ENCODE data around the gene CAPSL. TPM values are rescaled to one million over a fixed set of nuclear protein-coding genes. Genes with fewer than 3 reads are reported as not detected.
A peak's percentile ranks its signal among the peaks of the same experiment; 100 is the strongest.

The CAPSL gene
- polyA plus RNA-seq, 1 donor from 2014 or later, result not detected

GRCh38 chr5:35924122-35924949, 14.1 kb downstream of the CAPSL start:
- no peaks in the 10 kb centered on the region for H3K36me3 Mint-ChIP-seq
- peaks cover 0 to 5% (median 4%) of the 10 kb centered on the region in 3 donors for H3K9me3 Mint-ChIP-seq
- no peak overlapping the region for H3K27ac Mint-ChIP-seq
- H3K27me3 Mint-ChIP-seq, result peaks cover 8% of the 10 kb centered on the region
- H3K4me3 Mint-ChIP-seq, result peak overlapping the region in 1 of 4 donors; percentile 74
- H3K4me1 Mint-ChIP-seq, result peaks cover 0 to 1% (median 0%) of the 10 kb centered on the region in 3 donors

- Mint-ChIP-seq H3K4me3 (no peak overlapping the region), H3K36me3 (no peaks in the 10 kb centered on the region), H3K4me1 (peaks cover 0 to 1% (median 0%) of the 10 kb centered on the region in 3 donors), H3K27me3 (peaks cover 8% of the 10 kb centered on the region), H3K27ac (no peak overlapping the region), H3K9me3 (peaks cover 2 to 12% (median 11%) of the 10 kb centered on the region in 3 donors)
Measured at GRCh38 chr5:35922468-35922867, 16.0 kb downstream of the CAPSL start.

GRCh38 chr5:35921930-35922329, 16.5 kb downstream of the CAPSL start:
- Mint-ChIP-seq H3K9me3 (peaks cover 2 to 12% (median 11%) of the 10 kb centered on the region in 3 donors), H3K36me3 (no peaks in the 10 kb centered on the region), H3K4me3 (no peak overlapping the region), H3K4me1 (peaks cover 0 to 1% (median 0%) of the 10 kb centered on the region in 3 donors), H3K27me3 (peaks cover 8% of the 10 kb centered on the region), H3K27ac (no peak overlapping the region)

GRCh38 chr5:35920890-35921289, 17.5 kb downstream of the CAPSL start:
- Mint-ChIP-seq H3K27ac (no peak overlapping the region), H3K4me3 (no peak overlapping the region), H3K4me1 (no peaks in the 10 kb centered on the region), H3K36me3 (no peaks in the 10 kb centered on the region), H3K27me3 (peaks cover 8% of the 10 kb centered on the region), H3K9me3 (peaks cover 2 to 14% (median 11%) of the 10 kb centered on the region in 3 donors)

- Mint-ChIP-seq H3K4me3 (peak overlapping the region in 1 of 4 donors; percentile 3), H3K27ac (peak overlapping the region in 2 of 3 donors; percentile 4 to 25), H3K4me1 (no peaks in the 10 kb centered on the region), H3K36me3 (no peaks in the 10 kb centered on the region), H3K27me3 (peaks cover 4% of the 10 kb centered on the region), H3K9me3 (peaks cover 2 to 23% (median 11%) of the 10 kb centered on the region in 3 donors)
Measured at GRCh38 chr5:35919191-35919590, 19.2 kb downstream of the CAPSL start.

- H3K4me3 Mint-ChIP-seq, result no peak overlapping the region
- H3K27me3 Mint-ChIP-seq, result no peaks in the 10 kb centered on the region
Measured at GRCh38 chr5:35908814-35909213, 29.6 kb downstream of the CAPSL start.

GRCh38 chr5:35908228-35908627, 30.2 kb downstream of the CAPSL start:
- Mint-ChIP-seq H3K27me3 (no peaks in the 10 kb centered on the region), H3K36me3 (peaks cover 2% of the 10 kb centered on the region), H3K9me3 (peaks cover 0 to 7% (median 4%) of the 10 kb centered on the region in 3 donors), H3K27ac (no peak overlapping the region), H3K4me3 (no peak overlapping the region), H3K4me1 (no peaks in the 10 kb centered on the region)

More at GRCh38 chr5:35908814-35909213, 29.6 kb downstream of the CAPSL start:
- H3K4me1 Mint-ChIP-seq, result no peaks in the 10 kb centered on the region
- no peak overlapping the region for H3K27ac Mint-ChIP-seq
- H3K36me3 Mint-ChIP-seq, result peaks cover 2% of the 10 kb centered on the region
- peaks cover 0 to 7% (median 4%) of the 10 kb centered on the region in 3 donors for H3K9me3 Mint-ChIP-seq

GRCh38 chr5:35904443-35905132, 33.8 kb downstream of the CAPSL start:
- no peaks in the 10 kb centered on the region for H3K36me3 Mint-ChIP-seq
- peaks cover 0 to 7% (median 0%) of the 10 kb centered on the region in 3 donors for H3K9me3 Mint-ChIP-seq
- peak overlapping the region in 1 of 4 donors; percentile 7 for H3K4me3 Mint-ChIP-seq
- peak overlapping the region in 1 of 3 donors; percentile 80 for H3K27ac Mint-ChIP-seq
- no peaks in the 10 kb centered on the region for H3K4me1 Mint-ChIP-seq
- H3K27me3 Mint-ChIP-seq, result no peaks in the 10 kb centered on the region

- Mint-ChIP-seq H3K36me3 (no peaks in the 10 kb centered on the region), H3K27ac (no peak overlapping the region), H3K27me3 (no peaks in the 10 kb centered on the region), H3K4me3 (peak overlapping the region in 1 of 4 donors; percentile 63), H3K9me3 (peaks cover 0 to 7% (median 0%) of the 10 kb centered on the region in 3 donors), H3K4me1 (no peaks in the 10 kb centered on the region)
Measured at GRCh38 chr5:35903631-35904203, 34.7 kb downstream of the CAPSL start.

GRCh38 chr5:35902046-35902672, 36.3 kb downstream of the CAPSL start:
- H3K27ac Mint-ChIP-seq, result no peak overlapping the region
- H3K4me3 Mint-ChIP-seq, result no peak overlapping the region
- no peaks in the 10 kb centered on the region for H3K4me1 Mint-ChIP-seq
- peaks cover 0 to 7% (median 0%) of the 10 kb centered on the region in 3 donors for H3K9me3 Mint-ChIP-seq
- H3K36me3 Mint-ChIP-seq, result no peaks in the 10 kb centered on the region
- no peaks in the 10 kb centered on the region for H3K27me3 Mint-ChIP-seq

GRCh38 chr5:35900972-35901695, 37.3 kb downstream of the CAPSL start:
- Mint-ChIP-seq H3K9me3 (peaks cover 0 to 7% (median 0%) of the 10 kb centered on the region in 3 donors), H3K27me3 (no peaks in the 10 kb centered on the region), H3K27ac (peak overlapping the region in 1 of 3 donors; percentile 74), H3K4me1 (no peaks in the 10 kb centered on the region), H3K4me3 (no peak overlapping the region), H3K36me3 (no peaks in the 10 kb centered on the region)

- H3K27me3 Mint-ChIP-seq, result no peaks in the 10 kb centered on the region
- peaks cover 0 to 7% (median 0%) of the 10 kb centered on the region in 3 donors for H3K9me3 Mint-ChIP-seq
- H3K36me3 Mint-ChIP-seq, result no peaks in the 10 kb centered on the region
- H3K27ac Mint-ChIP-seq, result peak overlapping the region in 1 of 3 donors; percentile 70
- H3K4me1 Mint-ChIP-seq, result no peaks in the 10 kb centered on the region
- H3K4me3 Mint-ChIP-seq, result no peak overlapping the region
Measured at GRCh38 chr5:35899800-35900199, 38.6 kb downstream of the CAPSL start.

- Mint-ChIP-seq H3K36me3 (no peaks in the 10 kb centered on the region), H3K4me1 (no peaks in the 10 kb centered on the region), H3K27ac (no peak overlapping the region), H3K4me3 (no peak overlapping the region), H3K9me3 (peaks cover 0 to 2% (median 1%) of the 10 kb centered on the region in 3 donors), H3K27me3 (no peaks in the 10 kb centered on the region)
Measured at GRCh38 chr5:35898952-35899660, 39.3 kb downstream of the CAPSL start.

- Mint-ChIP-seq H3K9me3 (peaks cover 0 to 1% (median 0%) of the 10 kb centered on the region in 3 donors), H3K27ac (no peak overlapping the region), H3K36me3 (no peaks in the 10 kb centered on the region), H3K4me1 (no peaks in the 10 kb centered on the region), H3K4me3 (no peak overlapping the region), H3K27me3 (no peaks in the 10 kb centered on the region)
Measured at GRCh38 chr5:35894131-35894530, 44.3 kb downstream of the CAPSL start.
